ENCODE data around the gene AP2S1.

DNA sequence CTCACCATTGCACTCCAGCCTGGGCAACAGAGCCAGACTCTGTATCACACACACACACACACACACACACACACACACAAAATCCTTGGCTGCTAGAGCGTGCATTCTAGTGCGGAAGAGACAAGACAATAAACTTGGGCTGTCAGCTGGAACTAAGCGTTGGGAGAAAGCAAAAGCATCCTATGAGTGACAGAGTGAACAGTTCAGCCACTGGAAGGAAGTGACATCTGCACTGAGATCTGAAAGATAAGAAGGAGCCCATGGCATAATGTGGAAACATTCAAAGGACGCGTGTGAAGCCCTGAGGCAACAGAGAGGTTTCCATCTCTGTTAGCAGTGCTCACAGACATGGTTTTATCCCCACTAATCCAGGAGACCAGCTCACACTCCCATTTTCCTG, 58.7 kb downstream of the AP2S1 start:
- TF ChIP-seq CTCF (IDR thresholded peaks at IDR 0.05; ENCODE audit: insufficient read depth, low read length), result no peak
- no peak for TF ChIP-seq GABPA (IDR thresholded peaks at IDR 0.05; ENCODE audit: low read depth)

Data from HL-60 (cell line).